HG03045 (cell line): ENCODE measurements around the gene PLAU.
"Not testable (repeated sequence)": the region's sequence is repeated elsewhere in the genome, so short reads cannot be mapped to it uniquely, and the experiment has no call there.

Experiments used
- ATAC-seq: cut with Tn5 transposase; IDR thresholded peaks from one replicate; pipeline ENCODE4 v1.9.1; 2021; ENCODE audit warnings: mild to moderate bottlenecking, moderate library complexity; ENCODE audit not compliant: unreplicated experiment

The PLAU gene

GRCh38 chr10:73919481-73919880, 8.5 kb downstream of the PLAU start:
- not testable (repeated sequence) for ATAC-seq

GRCh38 chr10:73920089-73920488, 9.2 kb downstream of the PLAU start:
- no peak for ATAC-seq

GRCh38 chr10:73922007-73922863, 11.3 kb downstream of the PLAU start:
- no peak for ATAC-seq

- ATAC-seq: no peak
These were observed 11.9 kb downstream of the PLAU start for GRCh38 chr10:73922864-73923133.

- ATAC-seq: no peak
These were observed 13.1 kb downstream of the PLAU start for GRCh38 chr10:73923935-73924598.

- no peak for ATAC-seq
These were observed 14.0 kb downstream of the PLAU start for GRCh38 chr10:73924935-73925334.

GRCh38 chr10:73925539-73925938, 14.6 kb downstream of the PLAU start:
- ATAC-seq: no peak

GRCh38 chr10:73926152-73926764, 15.3 kb downstream of the PLAU start:
- no peak for ATAC-seq

- not testable (repeated sequence) for ATAC-seq
These were observed 19.8 kb downstream of the PLAU start for GRCh38 chr10:73930630-73931327.

- peak; percentile 63 for ATAC-seq
These were observed 21.1 kb downstream of the PLAU start for GRCh38 chr10:73931767-73932619.

- peak; percentile 32 for ATAC-seq
These were observed 21.7 kb downstream of the PLAU start for GRCh38 chr10:73932620-73933112.

- ATAC-seq: no peak
These were observed 23.1 kb downstream of the PLAU start for GRCh38 chr10:73934074-73934473.

- ATAC-seq: no peak
These were observed 25.0 kb downstream of the PLAU start for GRCh38 chr10:73935895-73936294.

- no peak for ATAC-seq
These were observed 26.6 kb downstream of the PLAU start for GRCh38 chr10:73937333-73938043.

GRCh38 chr10:73940634-73941221, 29.8 kb downstream of the PLAU start:
- peak; percentile 75 for ATAC-seq

- no peak for ATAC-seq
These were observed 30.4 kb downstream of the PLAU start for GRCh38 chr10:73941300-73941699.

- ATAC-seq: no peak
These were observed 33.6 kb downstream of the PLAU start for GRCh38 chr10:73944356-73945100.

- ATAC-seq: no peak
These were observed 35.6 kb downstream of the PLAU start for GRCh38 chr10:73946253-73947145.
